HUES6 (cell line): ENCODE data around the gene INF2.
"Not testable (repeated sequence)": the region's sequence is repeated elsewhere in the genome, so short reads cannot be mapped to it uniquely, and the experiment has no call there.

Experiments used
- H3K27ac ChIP-seq: 2 replicates; pipeline ENCODE4 v1.7.0; 2013; ENCODE audit warnings: low read depth, mild to moderate bottlenecking, low read length, inconsistent platforms
- H3K27me3 ChIP-seq: 2 replicates; pipeline ENCODE4 v1.6.1; 2013; ENCODE audit warnings: low read length; ENCODE audit not compliant: control insufficient read depth, insufficient read depth
- H3K36me3 ChIP-seq: 2 replicates; pipeline ENCODE4 v1.6.1; 2013; ENCODE audit warnings: low read length; ENCODE audit not compliant: control insufficient read depth, insufficient read depth
- H3K4me1 ChIP-seq: 2 replicates; pipeline ENCODE4 v1.6.1; 2013; ENCODE audit warnings: low read length; ENCODE audit not compliant: control insufficient read depth, insufficient read depth
- H3K4me3 ChIP-seq: 2 replicates; pipeline ENCODE4 v1.5.1; 2013; ENCODE audit warnings: low read depth, low read length
- H3K9ac ChIP-seq: one replicate; pipeline ENCODE4 v1.6.1; 2013; ENCODE audit warnings: mild to moderate bottlenecking, low read length
- H3K9me3 ChIP-seq: 2 replicates; pipeline ENCODE4 v1.6.1; 2013; ENCODE audit warnings: low read depth, low read length; ENCODE audit not compliant: control insufficient read depth, insufficient read depth

Gene INF2

GRCh38 chr14:104750753-104751057 is 61.3 kb downstream of the INF2 start:
- Histone ChIP-seq H3K4me1 (peaks cover 31% of the 10 kb centered on the region), H3K9me3 (peaks cover 16% of the 10 kb centered on the region)
- not testable (repeated sequence) for H3K36me3 ChIP-seq, H3K9ac ChIP-seq, H3K27me3 ChIP-seq, H3K4me3 ChIP-seq, H3K27ac ChIP-seq

GRCh38 chr14:104751539-104752422 is 62.4 kb downstream of the INF2 start:
- peak overlapping the region; percentile 81 for H3K9ac ChIP-seq
- H3K4me3 ChIP-seq: peak overlapping the region; percentile 99
- peak overlapping the region; percentile 74; the same call in 1 of the 2 replicates for H3K27ac ChIP-seq
- no peaks in the 10 kb centered on the region for H3K27me3 ChIP-seq
- peaks cover 19% of the 10 kb centered on the region for H3K36me3 ChIP-seq
- peaks cover 16% of the 10 kb centered on the region for H3K9me3 ChIP-seq
- H3K4me1 ChIP-seq: peaks cover 31% of the 10 kb centered on the region

GRCh38 chr14:104752423-104752734 is 63.0 kb downstream of the INF2 start:
- peaks cover 16% of the 10 kb centered on the region for H3K9me3 ChIP-seq
- H3K4me3 ChIP-seq: peak overlapping the region; percentile 99
- peak overlapping the region; percentile 74; the same call in 1 of the 2 replicates for H3K27ac ChIP-seq
- peaks cover 25% of the 10 kb centered on the region for H3K36me3 ChIP-seq
- H3K9ac ChIP-seq: peak overlapping the region; percentile 81
- no peaks in the 10 kb centered on the region for H3K27me3 ChIP-seq
- H3K4me1 ChIP-seq: peaks cover 31% of the 10 kb centered on the region

- H3K4me3 ChIP-seq: peak within 1 kb of the TSS; percentile 99
- peaks cover 27% of the 10 kb centered on the region for H3K4me1 ChIP-seq
- H3K27ac ChIP-seq: peak within 1 kb of the TSS; percentile 96
- peak within 1 kb of the TSS; percentile 96 for H3K9ac ChIP-seq
- peaks cover 31% of the 10 kb centered on the region for H3K36me3 ChIP-seq
- H3K9me3 ChIP-seq: peaks cover 16% of the 10 kb centered on the region
- no peaks in the 10 kb centered on the region for H3K27me3 ChIP-seq
These were observed 63.5 kb downstream of the INF2 start, which contains the start of gene SIVA1 for GRCh38 chr14:104752735-104753527. Gene SIVA1, plus strand, starts transcription at chr14:104753147. Its CDS starts 55 bp downstream, at chr14:104753202.

GRCh38 chr14:104753528-104754212 is 64.3 kb downstream of the INF2 start:
- peaks cover 36% of the 10 kb centered on the region for H3K36me3 ChIP-seq
- peak overlapping the region; percentile 96 for H3K9ac ChIP-seq
- peaks cover 21% of the 10 kb centered on the region for H3K4me1 ChIP-seq
- H3K9me3 ChIP-seq: peaks cover 16% of the 10 kb centered on the region
- H3K4me3 ChIP-seq: peak overlapping the region; percentile 99
- H3K27me3 ChIP-seq: no peaks in the 10 kb centered on the region
- H3K27ac ChIP-seq: peak overlapping the region; percentile 96

DNA sequence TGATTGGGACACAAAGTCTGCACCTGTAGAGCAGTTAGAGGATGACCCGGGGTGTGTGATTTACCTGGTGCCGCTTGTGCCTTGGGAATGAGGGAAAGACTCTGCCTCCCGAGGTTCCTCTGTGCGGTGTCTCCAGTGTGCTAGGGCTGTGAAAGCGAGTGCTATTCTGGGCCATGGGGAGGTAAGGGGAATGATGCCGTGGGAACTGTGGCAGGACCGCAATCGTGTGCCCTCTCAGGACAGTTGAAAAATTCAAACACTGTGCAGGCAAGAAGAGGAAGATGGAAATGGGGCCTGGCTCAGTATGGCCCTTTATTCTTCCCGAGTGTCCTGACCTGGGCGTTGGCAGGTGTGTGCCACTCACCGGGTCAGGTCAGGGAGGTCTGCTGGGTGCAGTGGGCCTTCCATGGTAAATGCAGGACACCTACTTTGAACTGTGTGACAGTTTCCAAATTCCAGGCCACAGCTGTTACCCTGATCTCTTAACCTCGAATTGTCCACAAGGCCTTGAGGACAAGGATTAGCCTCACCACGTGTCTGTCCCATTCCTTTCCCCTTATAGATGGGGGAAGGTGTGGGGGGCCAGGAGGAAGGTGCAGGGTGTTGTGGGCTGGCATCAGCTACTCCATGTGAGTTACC is 64.9 kb downstream of the INF2 start:
- peaks cover 14% of the 10 kb centered on the region for H3K4me1 ChIP-seq
- H3K4me3 ChIP-seq: peak overlapping the region; percentile 99
- H3K36me3 ChIP-seq: peaks cover 42% of the 10 kb centered on the region
- no peaks in the 10 kb centered on the region for H3K27me3 ChIP-seq
- no peak overlapping the region for H3K27ac ChIP-seq
- peaks cover 16% of the 10 kb centered on the region for H3K9me3 ChIP-seq
- H3K9ac ChIP-seq: peak overlapping the region; percentile 96

GRCh38 chr14:104755621-104756020 is 66.2 kb downstream of the INF2 start:
- Histone ChIP-seq H3K36me3 (peaks cover 51% of the 10 kb centered on the region), H3K27ac (no peak overlapping the region), H3K9me3 (peaks cover 9% of the 10 kb centered on the region), H3K4me3 (no peak overlapping the region), H3K27me3 (no peaks in the 10 kb centered on the region), H3K4me1 (peaks cover 11% of the 10 kb centered on the region), H3K9ac (no peak overlapping the region)

GRCh38 chr14:104756477-104757237 is 67.2 kb downstream of the INF2 start:
- H3K9me3 ChIP-seq: no peaks in the 10 kb centered on the region; the same call in 1 of the 2 replicates
- H3K27me3 ChIP-seq: no peaks in the 10 kb centered on the region
- no peak overlapping the region for H3K9ac ChIP-seq
- H3K4me3 ChIP-seq: no peak overlapping the region
- H3K27ac ChIP-seq: no peak overlapping the region
- peaks cover 17% of the 10 kb centered on the region for H3K4me1 ChIP-seq
- peaks cover 52% of the 10 kb centered on the region for H3K36me3 ChIP-seq

DNA sequence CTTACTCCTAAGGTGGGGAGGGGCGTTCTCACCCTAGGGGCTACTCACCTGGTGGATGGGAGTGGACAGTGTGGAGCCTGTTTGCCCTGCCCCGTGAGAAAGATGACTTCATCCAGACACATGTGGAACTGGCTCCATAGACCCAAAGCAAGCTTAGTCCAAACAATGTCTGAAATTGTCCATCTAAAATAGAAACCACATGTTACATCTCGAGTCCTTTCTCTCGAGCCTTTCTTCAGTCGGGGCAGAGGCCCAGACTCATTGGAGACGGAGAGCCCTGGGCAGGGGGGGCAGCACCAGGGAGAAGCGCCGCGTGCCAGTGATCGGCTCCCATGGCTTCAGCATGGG is 67.8 kb downstream of the INF2 start:
- Histone ChIP-seq H3K9me3 (no peaks in the 10 kb centered on the region), H3K4me3 (no peak overlapping the region), H3K27ac (no peak overlapping the region), H3K4me1 (peaks cover 17% of the 10 kb centered on the region), H3K27me3 (no peaks in the 10 kb centered on the region), H3K9ac (no peak overlapping the region), H3K36me3 (peaks cover 52% of the 10 kb centered on the region)

GRCh38 chr14:104757681-104758392 is 68.4 kb downstream of the INF2 start:
- Histone ChIP-seq H3K9me3 (no peaks in the 10 kb centered on the region), H3K27ac (no peak overlapping the region), H3K36me3 (peaks cover 52% of the 10 kb centered on the region), H3K27me3 (no peaks in the 10 kb centered on the region), H3K9ac (no peak overlapping the region), H3K4me3 (no peak overlapping the region), H3K4me1 (peaks cover 17% of the 10 kb centered on the region)
